Measurements from ENCODE around the gene PLAAT4.
"Not testable (repeated sequence)": the region's sequence is repeated elsewhere in the genome, so short reads cannot be mapped to it uniquely, and the experiment has no call there.

PLAAT4 gene

GRCh38 chr11:63530021-63530420, 6.6 kb upstream of the PLAAT4 start:
- TF ChIP-seq CTCF (IDR thresholded peaks at IDR 0.05; ENCODE audit: insufficient read depth, low read depth, low read length, missing control alignments), result no peak
- DNase-seq (ENCODE audit: low read depth), result no peak
- no peak overlapping the region for H3K4me3 ChIP-seq (ENCODE audit: low read depth, low read length)

GRCh38 chr11:63531074-63531792, 5.4 kb upstream of the PLAAT4 start:
- peak; percentile 87 for DNase-seq (ENCODE audit: low read depth)
- not testable (repeated sequence) for H3K4me3 ChIP-seq (ENCODE audit: low read depth, low read length)

- H3K4me3 ChIP-seq (ENCODE audit: low read depth, low read length), result no peak overlapping the region
- no peak for TF ChIP-seq CTCF (IDR thresholded peaks at IDR 0.05; ENCODE audit: insufficient read depth, low read depth, low read length, missing control alignments)
- no peak for DNase-seq (ENCODE audit: low read depth)
Observed at GRCh38 chr11:63532117-63532516, 4.5 kb upstream of the PLAAT4 start.

DNA sequence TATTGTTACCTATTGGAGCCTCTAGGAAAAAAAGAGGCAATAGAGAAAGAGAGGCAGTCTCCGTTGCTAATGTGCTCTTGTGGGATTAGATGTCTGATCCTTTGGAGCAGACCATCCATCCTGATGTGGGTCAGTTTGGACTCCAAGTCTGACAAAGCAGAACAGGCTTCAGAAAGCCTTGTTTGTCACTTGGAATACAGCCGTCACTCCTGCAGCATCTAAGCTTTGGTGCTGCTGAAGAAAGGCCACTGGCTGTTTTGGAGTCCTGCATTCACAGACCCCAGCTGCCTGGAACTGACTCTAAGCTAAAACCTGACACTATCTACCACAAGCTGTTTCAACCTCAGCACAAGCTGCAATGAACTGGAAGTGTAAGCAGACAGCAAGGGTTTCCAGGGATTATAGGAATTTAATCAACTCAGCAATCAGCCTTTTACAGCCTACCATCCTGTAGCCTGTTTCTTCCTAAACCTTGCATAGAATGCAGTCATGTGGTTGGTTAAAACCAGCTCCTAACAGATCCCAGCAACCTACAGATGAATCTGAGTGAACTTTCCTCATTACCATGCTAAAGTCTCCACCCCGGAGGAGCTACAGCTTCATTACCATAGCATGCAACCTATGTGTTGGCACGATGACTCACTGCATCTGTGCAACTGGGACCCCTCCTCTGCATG, 3.7 kb upstream of the PLAAT4 start:
- DNase-seq (ENCODE audit: low read depth), result no peak
- no peak overlapping the region for H3K4me3 ChIP-seq (ENCODE audit: low read depth, low read length)
- no peak for TF ChIP-seq CTCF (IDR thresholded peaks at IDR 0.05; ENCODE audit: insufficient read depth, low read depth, low read length, missing control alignments)

GRCh38 chr11:63534076-63534475, 2.5 kb upstream of the PLAAT4 start:
- DNase-seq (ENCODE audit: low read depth), result no peak
- no peak overlapping the region for H3K4me3 ChIP-seq (ENCODE audit: low read depth, low read length)

GRCh38 chr11:63534895-63535461, 1.6 kb upstream of the PLAAT4 start:
- no peak overlapping the region for H3K4me3 ChIP-seq (ENCODE audit: low read depth, low read length)
- TF ChIP-seq CTCF (IDR thresholded peaks at IDR 0.05; ENCODE audit: insufficient read depth, low read depth, low read length, missing control alignments), result no peak
- DNase-seq (ENCODE audit: low read depth), result peak; percentile 79

More at GRCh38 chr11:63534076-63534475, 2.5 kb upstream of the PLAAT4 start:
- no peak for TF ChIP-seq CTCF (IDR thresholded peaks at IDR 0.05; ENCODE audit: insufficient read depth, low read depth, low read length, missing control alignments)

- peak overlapping the region; percentile 57; the same call in 1 of the 2 replicates for H3K4me3 ChIP-seq (ENCODE audit: low read depth, low read length)
- peak; percentile 50 for DNase-seq (ENCODE audit: low read depth)
- no peak for TF ChIP-seq CTCF (IDR thresholded peaks at IDR 0.05; ENCODE audit: insufficient read depth, low read depth, low read length, missing control alignments)
Observed at GRCh38 chr11:63535734-63536133, 874 bp upstream of the PLAAT4 start.

Measured in GM12865 (cell line).